HEK293 (cell line): ENCODE measurements around the gene RASSF5.

Experiments used
- CTCF ChIA-PET: fragments of 350-600 bp; formaldehyde crosslinking; extraction: SDS; loops from one replicate; lab custom pipeline; 2021; ENCODE audit warnings: antibody characterized with exemption; lab: Yijun Ruan, JAX
- POLR2A ChIA-PET: fragments of 300-600 bp; formaldehyde crosslinking; extraction: SDS; loops from one replicate; lab custom pipeline; 2020; ENCODE audit warnings: antibody characterized with exemption, inconsistent platforms; lab: Yijun Ruan, JAX
- H3K27ac ChIP-seq: fragments of 200-500 bp; sonication (Bioruptor generic); 2 replicates; pipeline ENCODE4 v1.5.1; 2014; ENCODE audit warnings: low read depth, low read length, control low read depth, inconsistent platforms; ENCODE audit errors: extremely low read depth
- H3K36me3 ChIP-seq, 2 experiments: fragments of 200-500 bp in 1 of 2; sonication (Bioruptor generic) in 1 of 2; 1 replicate in 1 of 2; 2 replicates in 1 of 2; pipeline ENCODE4 v1.5.1; 2014 to 2017; ENCODE audit warnings: inconsistent platforms in 2 of 2, low read length in 2 of 2; ENCODE audit not compliant: control insufficient read depth in 2 of 2, insufficient read depth in 1 of 2
- H3K4me1 ChIP-seq: fragments of 200-500 bp; sonication (Bioruptor generic); 2 replicates; pipeline ENCODE4 v1.5.1; 2014; ENCODE audit warnings: mild to moderate bottlenecking, low read length, inconsistent platforms; ENCODE audit not compliant: control insufficient read depth, insufficient read depth
- H3K4me3 ChIP-seq: 2 replicates; pipeline ENCODE4 v1.5.1; 2011; ENCODE audit warnings: low read depth, mild to moderate bottlenecking, control low read depth, low read length, moderate library complexity
- H3K9me3 ChIP-seq: fragments of 200-500 bp; sonication (Bioruptor generic); 2 replicates; pipeline ENCODE4 v1.5.1; 2014; ENCODE audit warnings: low read depth, low read length, inconsistent platforms; ENCODE audit not compliant: control insufficient read depth, insufficient read depth
- FEZF1 ChIP-seq: fragments of 450-650 bp; formaldehyde crosslinking; IDR thresholded peaks from 2 replicates; pipeline ENCODE4 v1.5.1; 2016; ENCODE audit warnings: missing biosample characterization, missing genetic modification characterization
- KLF9 ChIP-seq: fragments of 450-650 bp; formaldehyde crosslinking; IDR thresholded peaks from 2 replicates; pipeline ENCODE4 v1.5.1; 2016; ENCODE audit warnings: missing biosample characterization, missing genetic modification characterization, low read depth
- MYNN ChIP-seq: fragments of 450-650 bp; formaldehyde crosslinking; IDR thresholded peaks from 2 replicates; pipeline ENCODE4 v1.5.1; 2016; ENCODE audit warnings: missing biosample characterization, missing genetic modification characterization, borderline replicate concordance
- PRDM10 ChIP-seq: fragments of 450-650 bp; formaldehyde crosslinking; IDR thresholded peaks from 2 replicates; pipeline ENCODE4 v1.5.1; 2016; ENCODE audit warnings: missing biosample characterization, missing genetic modification characterization
- PRDM6 ChIP-seq: fragments of 450-650 bp; formaldehyde crosslinking; IDR thresholded peaks from 2 replicates; pipeline ENCODE4 v1.5.1; 2017; ENCODE audit warnings: missing biosample characterization, missing genetic modification characterization
- SP7 ChIP-seq: fragments of 450-650 bp; formaldehyde crosslinking; IDR thresholded peaks from 2 replicates; pipeline ENCODE4 v1.5.1; 2016; ENCODE audit warnings: missing biosample characterization, missing genetic modification characterization
- ZFP3 ChIP-seq: fragments of 450-650 bp; formaldehyde crosslinking; IDR thresholded peaks from 2 replicates; pipeline ENCODE4 v1.5.1; 2016; ENCODE audit warnings: low read depth, missing biosample characterization, missing genetic modification characterization
- ZIC2 ChIP-seq: fragments of 450-650 bp; formaldehyde crosslinking; IDR thresholded peaks from 2 replicates; pipeline ENCODE4 v1.5.1; 2016; ENCODE audit warnings: missing biosample characterization, missing genetic modification characterization
- ZNF121 ChIP-seq: fragments of 450-650 bp; formaldehyde crosslinking; IDR thresholded peaks from 2 replicates; pipeline ENCODE4 v1.5.1; 2016; ENCODE audit warnings: missing biosample characterization, missing genetic modification characterization
- ZNF155 ChIP-seq: fragments of 450-650 bp; formaldehyde crosslinking; IDR thresholded peaks from 2 replicates; pipeline ENCODE4 v1.5.1; 2016; ENCODE audit warnings: missing biosample characterization, missing genetic modification characterization
- ZNF157 ChIP-seq: fragments of 450-650 bp; formaldehyde crosslinking; IDR thresholded peaks from 2 replicates; pipeline ENCODE4 v1.5.1; 2016; ENCODE audit warnings: missing biosample characterization, missing genetic modification characterization
- ZNF16 ChIP-seq: fragments of 450-650 bp; formaldehyde crosslinking; IDR thresholded peaks from 2 replicates; pipeline ENCODE4 v1.5.1; 2016; ENCODE audit warnings: low read depth, missing biosample characterization, missing genetic modification characterization
- ZNF433 ChIP-seq: fragments of 450-650 bp; formaldehyde crosslinking; IDR thresholded peaks from 2 replicates; pipeline ENCODE4 v1.5.1; 2016; ENCODE audit warnings: missing biosample characterization, missing genetic modification characterization, low read depth
- ZNF501 ChIP-seq: fragments of 450-650 bp; formaldehyde crosslinking; IDR thresholded peaks from 2 replicates; pipeline ENCODE4 v1.5.1; 2016; ENCODE audit warnings: missing biosample characterization, missing genetic modification characterization
- ZNF514 ChIP-seq: fragments of 450-650 bp; formaldehyde crosslinking; IDR thresholded peaks from 2 replicates; pipeline ENCODE4 v1.5.1; 2016; ENCODE audit warnings: missing biosample characterization, missing genetic modification characterization
- ZNF580 ChIP-seq: fragments of 450-650 bp; formaldehyde crosslinking; IDR thresholded peaks from 2 replicates; pipeline ENCODE4 v1.5.1; 2016; ENCODE audit warnings: missing biosample characterization, missing genetic modification characterization
- ZNF585B ChIP-seq: fragments of 450-650 bp; formaldehyde crosslinking; IDR thresholded peaks from 2 replicates; pipeline ENCODE4 v1.5.1; 2016; ENCODE audit warnings: missing biosample characterization, missing genetic modification characterization
- ZNF670 ChIP-seq: fragments of 450-650 bp; formaldehyde crosslinking; IDR thresholded peaks from 2 replicates; pipeline ENCODE4 v1.5.1; 2016; ENCODE audit warnings: missing biosample characterization, missing genetic modification characterization, low read depth
- ZNF704 ChIP-seq: fragments of 450-650 bp; formaldehyde crosslinking; IDR thresholded peaks from 2 replicates; pipeline ENCODE4 v1.5.1; 2016; ENCODE audit warnings: missing biosample characterization, missing genetic modification characterization
- ZNF747 ChIP-seq: fragments of 450-650 bp; formaldehyde crosslinking; IDR thresholded peaks from 2 replicates; pipeline ENCODE4 v1.5.1; 2016; ENCODE audit warnings: missing biosample characterization, missing genetic modification characterization
- ZNF830 ChIP-seq: fragments of 450-650 bp; IDR thresholded peaks from 2 replicates; pipeline ENCODE4 v1.5.0; 2018; ENCODE audit warnings: missing biosample characterization, missing genetic modification characterization, low read depth, mild to moderate bottlenecking, moderate library complexity

Gene RASSF5

GRCh38 chr1:206476591-206476990 is 30.7 kb upstream of the RASSF5 start:
- TF ChIP-seq ZNF433 (tag by site-specific recombination) (no peak), ZNF514 (tag by site-specific recombination) (no peak), PRDM10 (tag by site-specific recombination) (no peak), ZNF585B (tag by site-specific recombination) (no peak)
- H3K4me1 ChIP-seq, result no peaks in the 10 kb centered on the region
- no peak overlapping the region for H3K27ac ChIP-seq
- ChIA-PET POLR2A (no interaction called here), CTCF (interaction anchor here (0.6 to 5.2 kb wide), 6 partner anchors 13 to 331 kb away, joined by 3 to 37 read pairs (median 4); no protein-coding TSS in a partner anchor)
- no peak overlapping the region for H3K4me3 ChIP-seq
- H3K9me3 ChIP-seq, result no peaks in the 10 kb centered on the region
- peaks cover 0 to 9% of the 10 kb centered on the region in 2 experiments; a peak in 1 of 3 replicates for H3K36me3 ChIP-seq

GRCh38 chr1:206477110-206477509 is 30.2 kb upstream of the RASSF5 start:
- Histone ChIP-seq H3K9me3 (no peaks in the 10 kb centered on the region), H3K27ac (no peak overlapping the region), H3K4me3 (no peak overlapping the region), H3K36me3 (peaks cover 0 to 9% of the 10 kb centered on the region in 2 experiments; a peak in 1 of 3 replicates), H3K4me1 (no peaks in the 10 kb centered on the region)
- CTCF ChIA-PET, result interaction anchor here (0.6 to 5.2 kb wide), 6 partner anchors 13 to 331 kb away, joined by 3 to 37 read pairs (median 4); no protein-coding TSS in a partner anchor
- POLR2A ChIA-PET, result no interaction called here
- TF ChIP-seq ZNF830 (tag by site-specific recombination) (no peak), ZNF704 (tag by site-specific recombination) (no peak), ZNF121 (tag by site-specific recombination) (no peak), SP7 (tag by site-specific recombination) (no peak), FEZF1 (tag by site-specific recombination) (no peak), MYNN (tag by site-specific recombination) (no peak), ZNF501 (no peak), ZNF670 (tag by site-specific recombination) (no peak), ZFP3 (tag by site-specific recombination) (no peak), KLF9 (tag by site-specific recombination) (no peak)

GRCh38 chr1:206477581-206478380 is 29.6 kb upstream of the RASSF5 start:
- Histone ChIP-seq H3K4me3 (no peak overlapping the region), H3K36me3 (peaks cover 0 to 9% of the 10 kb centered on the region in 2 experiments; a peak in 1 of 3 replicates), H3K4me1 (no peaks in the 10 kb centered on the region), H3K27ac (no peak overlapping the region), H3K9me3 (no peaks in the 10 kb centered on the region)
- ChIA-PET POLR2A (no interaction called here), CTCF (interaction anchor here (0.5 to 5.2 kb wide), 11 partner anchors 8 to 504 kb away, joined by 3 to 37 read pairs (median 4); partner anchors contain the start of gene IKBKE)
- TF ChIP-seq ZIC2, result peak; percentile 28; the same call in 1 of the 2 replicates
- TF ChIP-seq ZNF580, result no peak
- no peak for TF ChIP-seq ZNF157
- TF ChIP-seq ZNF747 (tag by site-specific recombination), result no peak
- no peak for TF ChIP-seq ZNF16 (tag by site-specific recombination)
- no peak for TF ChIP-seq PRDM6 (tag by site-specific recombination)
- TF ChIP-seq ZNF155 (tag by site-specific recombination), result no peak
